ENCODE measurements around the gene ITPR1. TPM values are rescaled to one million over a fixed set of nuclear protein-coding genes. Genes with fewer than 3 reads are reported as not detected.

The ITPR1 gene
- total and polyA plus RNA-seq, 10 of the 15 experiments (the other 5 are each of a cell fraction or from before 2014, with no cell fraction given), result 12.2 to 239 (median 28.4) TPM

DNA sequence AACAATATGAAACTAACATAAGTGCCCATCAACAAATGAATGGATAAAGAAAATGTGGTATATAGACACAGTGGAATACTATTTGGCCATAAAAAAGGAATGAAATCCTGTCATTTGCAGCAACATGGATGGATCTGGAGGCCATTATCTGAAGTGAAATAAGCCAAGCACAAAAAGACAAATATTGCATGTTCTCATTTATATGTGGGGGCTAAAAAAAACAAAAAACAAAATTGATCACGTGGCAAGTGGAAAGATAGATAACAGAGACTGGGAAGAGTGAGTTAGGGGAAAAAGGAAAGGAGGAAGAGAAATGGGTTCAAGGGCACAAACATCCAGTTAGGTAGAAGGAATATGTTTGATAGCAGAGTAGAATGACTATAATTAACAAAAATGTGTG is 330.2 kb downstream of the ITPR1 start (continued):
- no peak for TF ChIP-seq MEF2A (IDR thresholded peaks at IDR 0.05; ENCODE audit: insufficient read depth, low read depth, low read length)
- no peak for TF ChIP-seq MEF2B (IDR thresholded peaks at IDR 0.05; ENCODE audit: partially characterized antibody, poor library complexity, severe bottlenecking)
- TF ChIP-seq, protein P1, sequence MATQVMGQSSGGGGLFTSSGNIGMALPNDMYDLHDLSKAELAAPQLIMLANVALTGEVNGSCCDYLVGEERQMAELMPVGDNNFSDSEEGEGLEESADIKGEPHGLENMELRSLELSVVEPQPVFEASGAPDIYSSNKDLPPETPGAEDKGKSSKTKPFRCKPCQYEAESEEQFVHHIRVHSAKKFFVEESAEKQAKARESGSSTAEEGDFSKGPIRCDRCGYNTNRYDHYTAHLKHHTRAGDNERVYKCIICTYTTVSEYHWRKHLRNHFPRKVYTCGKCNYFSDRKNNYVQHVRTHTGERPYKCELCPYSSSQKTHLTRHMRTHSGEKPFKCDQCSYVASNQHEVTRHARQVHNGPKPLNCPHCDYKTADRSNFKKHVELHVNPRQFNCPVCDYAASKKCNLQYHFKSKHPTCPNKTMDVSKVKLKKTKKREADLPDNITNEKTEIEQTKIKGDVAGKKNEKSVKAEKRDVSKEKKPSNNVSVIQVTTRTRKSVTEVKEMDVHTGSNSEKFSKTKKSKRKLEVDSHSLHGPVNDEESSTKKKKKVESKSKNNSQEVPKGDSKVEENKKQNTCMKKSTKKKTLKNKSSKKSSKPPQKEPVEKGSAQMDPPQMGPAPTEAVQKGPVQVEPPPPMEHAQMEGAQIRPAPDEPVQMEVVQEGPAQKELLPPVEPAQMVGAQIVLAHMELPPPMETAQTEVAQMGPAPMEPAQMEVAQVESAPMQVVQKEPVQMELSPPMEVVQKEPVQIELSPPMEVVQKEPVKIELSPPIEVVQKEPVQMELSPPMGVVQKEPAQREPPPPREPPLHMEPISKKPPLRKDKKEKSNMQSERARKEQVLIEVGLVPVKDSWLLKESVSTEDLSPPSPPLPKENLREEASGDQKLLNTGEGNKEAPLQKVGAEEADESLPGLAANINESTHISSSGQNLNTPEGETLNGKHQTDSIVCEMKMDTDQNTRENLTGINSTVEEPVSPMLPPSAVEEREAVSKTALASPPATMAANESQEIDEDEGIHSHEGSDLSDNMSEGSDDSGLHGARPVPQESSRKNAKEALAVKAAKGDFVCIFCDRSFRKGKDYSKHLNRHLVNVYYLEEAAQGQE (IDR thresholded peaks at IDR 0.05; ENCODE audit: low read depth, low read length), result no peak

- Histone ChIP-seq H3K4me2 (ENCODE audit: control insufficient read depth, insufficient read depth) (no peak overlapping the region), H4K20me1 (ENCODE audit: control insufficient read depth, insufficient read depth) (no peaks in the 10 kb centered on the region), H3K27ac (ENCODE audit: control insufficient read depth, insufficient read depth) (no peak overlapping the region), H2AFZ (ENCODE audit: control insufficient read depth, low read depth, low read length) (no peak overlapping the region), H3K4me1 (ENCODE audit: control insufficient read depth, insufficient read depth, low read length) (peaks cover 10% of the 10 kb centered on the region; the same call in 1 of the 2 replicates), H3K27me3 (replicated peaks in 1 of 2; ENCODE audit: control insufficient read depth in 2 of 2, insufficient read depth in 2 of 2, low read length in 1 of 2) (no peaks in the 10 kb centered on the region), H3K79me2 (ENCODE audit: control insufficient read depth, insufficient read depth, low read length) (no peaks in the 10 kb centered on the region), H3K36me3 (ENCODE audit: control insufficient read depth in 2 of 2, insufficient read depth in 2 of 2, low read length in 1 of 2) (peaks cover 4 to 31% of the 10 kb centered on the region in 2 experiments; a peak in 3 of 4 replicates), H3K9ac (ENCODE audit: control insufficient read depth, insufficient read depth, low read length) (no peak overlapping the region), H3K4me3 (no peak overlapping the region), H3K9me3 (replicated peaks; ENCODE audit: control insufficient read depth, insufficient read depth, low read length) (no peaks in the 10 kb centered on the region; the same call in 2 of the 3 replicates)
- SMC1A ChIA-PET (ENCODE audit: uncharacterized antibody, unreplicated experiment), result interaction anchor here (0.5 to 5.9 kb wide), 9 partner anchors 25 to 153 kb away, joined by 3 to 48 read pairs (median 4); no protein-coding TSS in a partner anchor
- BruUV-seq (replicated peaks), result no TSS peak
- intact Hi-C loops (cut with micrococcal nuclease; ENCODE audit: unreplicated experiment) (no loop called here), in situ Hi-C loops (cut with MboI) (no loop called here)
- ATAC-seq (no peak), FAIRE-seq (no peak), DNase-seq (ENCODE audit: low read depth, low spot score) (no peak)
- CTCF ChIA-PET, result interaction anchor here (0.7 to 1.6 kb wide), 4 partner anchors 33 to 231 kb away, joined by 3 to 7 read pairs (median 4); no protein-coding TSS in a partner anchor
- RAD21 ChIA-PET (ENCODE audit: unreplicated experiment), result interaction anchor here (1.0 to 1.6 kb wide), 2 partner anchors 75 to 113 kb away, joined by 3 to 4 read pairs; no protein-coding TSS in a partner anchor
- WGBS (ENCODE audit: insufficient coverage, insufficient replicate concordance, low lambda C conversion rate, missing lambda C conversion rate), result 95% methylated on average over 26 of the region's 26 CpGs
- TF ChIP-seq CBX5 (IDR thresholded peaks at IDR 0.05; ENCODE audit: low read depth), result no peak
- TF ChIP-seq SIN3A (IDR thresholded peaks at IDR 0.05; ENCODE audit: low read depth, low read length), result no peak
- no peak for TF ChIP-seq SIX5 (IDR thresholded peaks at IDR 0.05; ENCODE audit: low read depth, low read length, severe bottlenecking)
- TF ChIP-seq RBBP5 (conservative IDR thresholded peaks at IDR 0.05), result no peak
- no peak for TF ChIP-seq MLLT1 (IDR thresholded peaks at IDR 0.05)
- TF ChIP-seq HSF1 (IDR thresholded peaks at IDR 0.05; ENCODE audit: low read depth, low read length), result no peak
- TF ChIP-seq KDM1A (IDR thresholded peaks at IDR 0.05; ENCODE audit: borderline replicate concordance), result no peak
- no peak for TF ChIP-seq GABPA (IDR thresholded peaks at IDR 0.05; ENCODE audit: low read depth)
- POLR2A ChIA-PET, result no interaction called here
Measured at GRCh38 chr3:4823986-4824925, 331.1 kb downstream of the ITPR1 start.

Data from GM12878 (cell line).